Mesenchymal stem cell (in vitro differentiated cells and primary cell): ENCODE data around the gene MAGEB4.

Experiments used
- DNase-seq: peaks from one replicate; pipeline ENCODE4 v3.0.0-alpha.2; 2013
- H2AFZ ChIP-seq: one replicate; pipeline ENCODE4 v1.6.1; 2013; ENCODE audit warnings: low read depth, mild to moderate bottlenecking, control low read depth, inconsistent platforms, low read length, moderate library complexity
- H2AK5ac ChIP-seq: 2 replicates; pipeline ENCODE4 v1.6.1; 2013; ENCODE audit warnings: low read length, moderate library complexity, mild to moderate bottlenecking, inconsistent platforms; ENCODE audit not compliant: severe bottlenecking
- H2BK120ac ChIP-seq: one replicate; pipeline ENCODE4 v1.6.1; 2013; ENCODE audit warnings: low read depth, mild to moderate bottlenecking, inconsistent platforms, low read length, moderate library complexity
- H2BK12ac ChIP-seq, 2 experiments: one replicate each; pipeline ENCODE4 v1.6.1; 2013; ENCODE audit warnings: inconsistent platforms in 2 of 2, low read length in 2 of 2, mild to moderate bottlenecking in 2 of 2, moderate library complexity in 2 of 2, control low read depth in 1 of 2
- H2BK15ac ChIP-seq: one replicate; pipeline ENCODE4 v1.6.1; 2013; ENCODE audit warnings: mild to moderate bottlenecking, low read depth, inconsistent platforms; ENCODE audit not compliant: poor library complexity, severe bottlenecking
- H2BK5ac ChIP-seq: 2 replicates; pipeline ENCODE4 v1.6.1; 2013; ENCODE audit warnings: low read depth, mild to moderate bottlenecking, low read length, control low read depth, inconsistent platforms; ENCODE audit not compliant: poor library complexity, severe bottlenecking
- H3K14ac ChIP-seq, 2 experiments: one replicate each; pipeline ENCODE4 v1.6.1; 2013; ENCODE audit warnings: inconsistent platforms in 2 of 2, low read length in 2 of 2, control low read depth in 1 of 2, mild to moderate bottlenecking in 1 of 2, moderate library complexity in 1 of 2
- H3K18ac ChIP-seq, 2 experiments: one replicate each; pipeline ENCODE4 v1.6.1; 2013; ENCODE audit warnings: inconsistent platforms in 2 of 2, low read length in 2 of 2, control low read depth in 1 of 2, low read depth in 1 of 2, mild to moderate bottlenecking in 1 of 2
- H3K23ac ChIP-seq, 2 experiments: one replicate each; pipeline ENCODE4 v1.6.1; 2013; ENCODE audit warnings: inconsistent platforms in 2 of 2, low read length in 2 of 2, mild to moderate bottlenecking in 2 of 2, moderate library complexity in 2 of 2, control low read depth in 1 of 2
- H3K27ac ChIP-seq: 2 replicates; pipeline ENCODE4 v1.5.1; 2013; ENCODE audit warnings: mild to moderate bottlenecking, moderate library complexity, low read length, control low read depth, inconsistent platforms; ENCODE audit not compliant: poor library complexity, severe bottlenecking
- H3K27me3 ChIP-seq, 2 experiments: 2 replicates each; pipeline versions ENCODE4 v1.6.1 to v1.7.0; 2013; ENCODE audit warnings: low read length in 2 of 2, mild to moderate bottlenecking in 2 of 2, moderate library complexity in 2 of 2, control low read depth in 1 of 2, inconsistent platforms in 1 of 2; ENCODE audit not compliant: control insufficient read depth in 1 of 2, insufficient read depth in 1 of 2
- H3K36me3 ChIP-seq, 2 experiments: 2 replicates each; pipeline versions ENCODE4 v1.6.1 to v1.7.0; 2013; ENCODE audit warnings: low read length in 2 of 2, control low read depth in 1 of 2, inconsistent platforms in 1 of 2, low read depth in 1 of 2, mild to moderate bottlenecking in 1 of 2; ENCODE audit not compliant: insufficient read depth in 2 of 2, control insufficient read depth in 1 of 2
- H3K4ac ChIP-seq, 2 experiments: one replicate each; pipeline ENCODE4 v1.6.1; 2013; ENCODE audit warnings: inconsistent platforms in 2 of 2, low read length in 2 of 2, mild to moderate bottlenecking in 2 of 2, moderate library complexity in 2 of 2, control low read depth in 1 of 2, low read depth in 1 of 2
- H3K4me1 ChIP-seq: 2 replicates; pipeline ENCODE4 v1.6.1; 2013; ENCODE audit warnings: low read depth, low read length, control low read depth; ENCODE audit not compliant: control insufficient read depth, insufficient read depth
- H3K4me2 ChIP-seq: 2 replicates; pipeline ENCODE4 v1.6.1; 2013; ENCODE audit warnings: low read length, mild to moderate bottlenecking, inconsistent platforms; ENCODE audit not compliant: poor library complexity, severe bottlenecking
- H3K4me3 ChIP-seq, 2 experiments: 2 replicates each; pipeline versions ENCODE4 v1.5.1 to v1.7.0; 2013; ENCODE audit warnings: low read length in 2 of 2, mild to moderate bottlenecking in 2 of 2, control low read depth in 1 of 2, low read depth in 1 of 2; ENCODE audit not compliant: insufficient read depth in 1 of 2
- H3K79me1 ChIP-seq: replicated peaks from 2 replicates; pipeline ENCODE4 v1.6.1; 2013; ENCODE audit warnings: mild to moderate bottlenecking, control low read depth, low read length, inconsistent platforms; ENCODE audit not compliant: poor library complexity, severe bottlenecking
- H3K9ac ChIP-seq: 2 replicates; pipeline ENCODE4 v1.7.0; 2013; ENCODE audit warnings: mild to moderate bottlenecking, low read length, moderate library complexity
- H3K9me3 ChIP-seq: 2 replicates; pipeline ENCODE4 v1.7.0; 2013; ENCODE audit warnings: mild to moderate bottlenecking, low read length; ENCODE audit not compliant: control insufficient read depth
- H4K8ac ChIP-seq: one replicate; pipeline ENCODE4 v1.6.1; 2013; ENCODE audit warnings: inconsistent platforms, mild to moderate bottlenecking, low read length, moderate library complexity
- H4K91ac ChIP-seq: one replicate; pipeline ENCODE4 v1.6.1; 2013; ENCODE audit warnings: mild to moderate bottlenecking, low read length, inconsistent platforms
- WGBS: methylation state at CpG from one replicate; pipeline ENCODE4 v1.1.7; 2013; ENCODE audit warnings: mixed read lengths; 5-methylcytosine and 5-hydroxymethylcytosine counted together

Gene MAGEB4

DNA sequence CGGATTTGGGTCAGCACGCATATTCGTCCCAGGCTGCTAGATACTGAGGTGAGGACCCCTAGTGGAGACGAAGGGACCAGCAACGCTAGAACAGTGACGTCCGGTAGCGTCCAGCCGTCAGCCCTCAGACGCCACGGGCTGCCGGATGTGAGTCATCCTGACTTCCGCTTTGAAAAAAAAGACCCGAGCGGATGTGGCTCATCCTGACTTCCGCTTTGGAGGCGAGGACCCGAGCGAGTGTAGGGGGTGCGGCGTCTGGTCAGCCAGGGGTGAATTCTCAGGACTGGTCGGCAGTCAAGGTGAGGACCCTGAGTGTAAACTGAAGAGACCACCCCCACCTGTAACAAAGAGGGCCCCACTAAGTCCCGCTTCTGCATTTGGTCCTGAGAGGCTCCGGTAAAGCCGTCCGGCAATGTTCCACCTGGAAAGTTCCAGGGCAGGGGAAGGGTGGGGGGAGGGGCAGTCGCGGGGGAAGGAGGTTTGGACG, 26.4 kb upstream of the MAGEB4 start, which contains the start of gene MAGEB2:
TSS of gene MAGEB2 (plus strand) at position 207 of the 487 bp plus-strand sequence. CDS start 3,018 bp downstream, outside the sequence.
- Histone ChIP-seq H2BK12ac (no peak within 1 kb of the TSS), H3K4me2 (no peak within 1 kb of the TSS), H3K36me3 (no peaks in the 10 kb centered on the region), H3K14ac (no peak within 1 kb of the TSS), H3K18ac (no peak within 1 kb of the TSS), H3K9me3 (no peaks in the 10 kb centered on the region), H2AFZ (no peak within 1 kb of the TSS), H4K91ac (no peak within 1 kb of the TSS), H2BK5ac (no peak within 1 kb of the TSS), H4K8ac (no peak within 1 kb of the TSS), H3K27me3 (peaks cover 0 to 33% of the 10 kb centered on the region in 2 experiments), H2AK5ac (no peak within 1 kb of the TSS), H3K4ac (no peak within 1 kb of the TSS), H3K27ac (no peak within 1 kb of the TSS), H3K23ac (no peak within 1 kb of the TSS), H3K4me1 (no peaks in the 10 kb centered on the region), H3K9ac (no peak within 1 kb of the TSS), H3K79me1 (no peaks in the 10 kb centered on the region), H3K4me3 (no peak within 1 kb of the TSS), H2BK15ac (no peak within 1 kb of the TSS), H2BK120ac (no peak within 1 kb of the TSS)
- 95% methylated on average over 26 of the region's 29 CpGs for WGBS
- no peak for DNase-seq

- Histone ChIP-seq H3K9me3 (no peaks in the 10 kb centered on the region), H2AK5ac (no peak overlapping the region), H3K14ac (no peak overlapping the region), H3K4ac (no peak overlapping the region), H4K91ac (no peak overlapping the region), H2BK15ac (no peak overlapping the region), H2BK5ac (no peak overlapping the region), H3K9ac (no peak overlapping the region), H3K79me1 (no peaks in the 10 kb centered on the region), H3K4me3 (no peak overlapping the region), H3K4me1 (no peaks in the 10 kb centered on the region), H3K18ac (no peak overlapping the region), H3K36me3 (no peaks in the 10 kb centered on the region), H3K27ac (no peak overlapping the region), H3K4me2 (no peak overlapping the region), H2AFZ (no peak overlapping the region), H2BK120ac (no peak overlapping the region), H3K23ac (no peak overlapping the region), H4K8ac (no peak overlapping the region), H2BK12ac (no peak overlapping the region), H3K27me3 (peaks cover 0 to 22% of the 10 kb centered on the region in 2 experiments)
- WGBS: 67% methylated on average over 1 of the region's 1 CpG
- no peak for DNase-seq
Measured at GRCh38 chrX:30217465-30217864, 24.3 kb upstream of the MAGEB4 start.

DNA sequence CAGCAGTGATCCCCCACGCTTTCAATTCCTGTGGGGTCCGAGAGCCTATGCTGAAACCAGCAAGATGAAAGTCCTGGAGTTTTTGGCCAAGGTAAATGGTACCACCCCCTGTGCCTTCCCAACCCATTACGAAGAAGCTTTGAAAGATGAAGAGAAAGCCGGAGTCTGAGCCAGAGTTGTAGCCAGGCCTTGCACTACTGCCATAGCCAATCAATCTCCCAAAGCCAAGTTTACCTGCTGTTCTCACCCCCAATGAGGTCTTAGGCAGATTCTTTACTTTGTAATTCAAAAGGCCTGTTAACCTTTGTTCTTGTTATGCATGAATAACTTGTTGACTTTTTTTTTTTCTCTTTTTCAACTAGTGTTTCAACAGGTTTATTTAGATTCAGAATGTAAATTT, 22.4 kb upstream of the MAGEB4 start:
- Histone ChIP-seq H3K79me1 (no peaks in the 10 kb centered on the region), H2BK15ac (no peak overlapping the region), H4K8ac (no peak overlapping the region), H2BK120ac (no peak overlapping the region), H3K27ac (no peak overlapping the region), H4K91ac (no peak overlapping the region), H3K4me1 (no peaks in the 10 kb centered on the region), H2AK5ac (no peak overlapping the region), H3K4me3 (no peak overlapping the region), H3K9me3 (no peaks in the 10 kb centered on the region), H3K23ac (no peak overlapping the region), H2AFZ (no peak overlapping the region), H2BK5ac (no peak overlapping the region), H3K4me2 (no peak overlapping the region), H3K27me3 (peaks cover 0 to 7% of the 10 kb centered on the region in 2 experiments), H3K18ac (no peak overlapping the region), H2BK12ac (no peak overlapping the region), H3K9ac (no peak overlapping the region), H3K14ac (no peak overlapping the region), H3K4ac (no peak overlapping the region), H3K36me3 (no peaks in the 10 kb centered on the region)
- WGBS: 91% methylated on average over 2 of the region's 4 CpGs
- DNase-seq: no peak

GRCh38 chrX:30220661-30221060, 21.1 kb upstream of the MAGEB4 start:
- Histone ChIP-seq H3K79me1 (no peaks in the 10 kb centered on the region), H3K36me3 (no peaks in the 10 kb centered on the region), H4K91ac (no peak overlapping the region), H3K4me2 (no peak overlapping the region), H3K23ac (no peak overlapping the region), H2AFZ (no peak overlapping the region), H4K8ac (no peak overlapping the region), H3K4ac (no peak overlapping the region), H3K9ac (no peak overlapping the region), H3K27ac (no peak overlapping the region), H3K4me1 (no peaks in the 10 kb centered on the region), H3K4me3 (no peak overlapping the region), H3K14ac (no peak overlapping the region), H2BK5ac (no peak overlapping the region), H2BK15ac (no peak overlapping the region), H3K9me3 (no peaks in the 10 kb centered on the region), H3K18ac (no peak overlapping the region), H2BK12ac (no peak overlapping the region), H3K27me3 (peaks cover 0 to 7% of the 10 kb centered on the region in 2 experiments), H2BK120ac (no peak overlapping the region), H2AK5ac (no peak overlapping the region)
- DNase-seq: no peak
- WGBS: 0% methylated on average over 1 of the region's 5 CpGs
